Activated naive CD8-positive, alpha-beta T cell treated with anti-CD3 and anti-CD28 coated beads, Interleukin-2, amount 50 U/mL, for 16 hours (primary cell): Measurements from ENCODE around the gene CDK1.
A peak's percentile ranks its signal among the peaks of the same experiment; 100 is the strongest.

ENCODE experiments used
- DNase-seq: peaks from one replicate; pipeline ENCODE4 v3.0.0-alpha.2; 2020; ENCODE audit warnings: low read depth, low spot score

Gene CDK1

DNA sequence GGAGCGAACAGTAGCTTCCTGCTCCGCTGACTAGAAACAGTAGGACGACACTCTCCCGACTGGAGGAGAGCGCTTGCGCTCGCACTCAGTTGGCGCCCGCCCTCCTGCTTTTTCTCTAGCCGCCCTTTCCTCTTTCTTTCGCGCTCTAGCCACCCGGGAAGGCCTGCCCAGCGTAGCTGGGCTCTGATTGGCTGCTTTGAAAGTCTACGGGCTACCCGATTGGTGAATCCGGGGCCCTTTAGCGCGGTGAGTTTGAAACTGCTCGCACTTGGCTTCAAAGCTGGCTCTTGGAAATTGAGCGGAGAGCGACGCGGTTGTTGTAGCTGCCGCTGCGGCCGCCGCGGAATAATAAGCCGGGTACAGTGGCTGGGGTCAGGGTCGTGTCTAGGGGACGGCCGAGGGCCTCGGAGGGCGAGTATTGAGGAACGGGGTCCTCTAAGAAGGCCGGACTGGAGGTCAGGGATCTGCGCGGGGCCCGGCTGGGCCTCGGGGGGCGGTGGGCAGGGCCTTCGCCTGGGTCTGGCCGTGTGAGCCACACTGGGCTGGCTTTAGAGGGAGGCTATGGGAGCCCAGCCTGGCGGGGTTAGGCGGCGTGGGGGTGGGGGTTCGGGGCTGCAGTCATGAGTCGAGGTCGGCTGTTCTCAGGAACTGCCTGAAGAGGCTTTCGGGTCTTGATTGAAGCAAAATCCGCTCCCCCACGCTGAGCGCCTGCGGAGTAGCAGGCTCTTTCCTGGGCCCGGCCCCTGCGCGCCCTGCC lies at the start of gene CDK1:
CDK1 (plus strand) TSS at position 265 of the 757 bp plus-strand sequence. CDS start 1,688 bp downstream, outside the sequence.
- DNase-seq, result peak; percentile 86

DNA sequence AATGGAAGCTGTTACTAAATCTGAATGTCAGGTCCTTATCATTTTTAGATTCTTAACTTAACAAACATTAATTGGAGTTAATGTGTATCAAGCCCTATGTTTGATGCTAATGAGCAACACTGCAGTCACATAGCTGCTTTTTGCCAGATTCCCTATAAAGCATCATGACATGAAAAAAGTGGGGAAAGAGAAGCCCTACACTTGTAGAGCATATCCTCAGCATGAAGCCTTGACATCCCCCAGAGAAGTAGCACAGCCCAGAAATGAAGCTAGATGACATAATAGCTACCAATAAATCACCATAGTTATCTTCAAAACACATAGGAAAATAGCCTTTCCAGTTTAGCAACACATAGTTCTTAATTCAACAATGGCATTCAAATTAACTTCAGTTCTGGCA lies 49.2 kb upstream of the CDK1 start:
- no peak for DNase-seq

DNA sequence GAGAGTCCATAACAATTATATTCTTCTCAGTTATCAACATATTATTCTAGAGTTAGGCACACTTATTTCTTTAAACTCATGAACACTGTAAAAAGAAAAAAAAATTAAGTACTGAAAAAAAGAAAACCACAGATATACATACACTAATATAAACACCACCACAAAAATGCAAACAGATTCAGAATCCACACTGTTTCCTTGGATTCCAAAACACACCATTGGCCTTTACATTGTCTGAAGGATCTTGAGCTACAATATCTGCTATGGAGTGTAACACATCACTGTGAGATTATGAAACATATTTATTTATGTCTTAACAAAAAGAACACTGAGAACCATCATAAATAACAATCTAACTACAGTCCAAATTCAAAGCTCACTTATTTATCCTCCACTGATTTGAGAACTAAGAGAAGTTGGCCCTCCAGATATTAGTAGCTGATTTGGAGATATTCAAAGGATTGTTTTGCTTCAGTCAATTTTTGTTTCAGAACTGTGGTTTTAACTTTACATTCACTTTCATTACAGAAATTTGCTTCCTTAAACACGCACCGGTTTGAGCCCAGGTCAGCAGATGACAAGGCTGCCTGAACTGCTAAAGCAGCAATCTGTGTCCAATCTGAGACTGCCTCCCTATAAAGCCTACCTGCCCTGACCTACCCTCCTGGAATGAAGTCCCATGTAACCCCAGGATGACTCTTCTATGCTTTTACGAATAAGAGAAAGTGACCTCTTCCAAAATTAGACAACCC lies 47.0 kb upstream of the CDK1 start:
- DNase-seq, result no peak

DNA sequence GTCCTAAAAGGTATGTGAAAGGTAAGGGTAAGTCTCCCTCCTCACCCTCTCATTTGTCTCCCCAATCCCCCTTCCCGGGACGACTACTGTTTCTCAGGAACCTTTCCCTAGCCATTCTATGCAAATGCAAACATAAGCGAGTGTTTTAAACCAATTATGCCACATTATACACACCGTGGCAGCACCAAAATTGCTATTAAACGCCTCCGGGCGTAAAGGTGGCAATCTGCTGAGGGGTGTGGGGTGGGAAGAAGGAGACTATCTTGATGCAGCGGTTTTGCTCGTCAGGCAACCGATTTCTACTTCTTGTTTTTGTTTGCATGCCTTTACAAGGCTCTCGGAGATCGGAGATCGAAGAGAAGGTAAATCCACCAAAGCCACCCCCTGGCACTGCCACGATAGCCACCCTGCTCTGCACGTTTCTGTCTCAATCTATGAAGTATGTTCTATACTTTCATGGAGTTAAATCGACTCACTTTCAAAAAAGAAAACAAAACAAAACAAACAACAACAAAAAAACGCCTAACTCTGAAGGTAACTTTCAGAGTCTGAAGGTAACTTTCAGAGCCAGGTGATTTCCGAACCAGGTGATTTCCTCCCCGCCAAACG lies 46.0 kb upstream of the CDK1 start:
- no peak for DNase-seq

DNA sequence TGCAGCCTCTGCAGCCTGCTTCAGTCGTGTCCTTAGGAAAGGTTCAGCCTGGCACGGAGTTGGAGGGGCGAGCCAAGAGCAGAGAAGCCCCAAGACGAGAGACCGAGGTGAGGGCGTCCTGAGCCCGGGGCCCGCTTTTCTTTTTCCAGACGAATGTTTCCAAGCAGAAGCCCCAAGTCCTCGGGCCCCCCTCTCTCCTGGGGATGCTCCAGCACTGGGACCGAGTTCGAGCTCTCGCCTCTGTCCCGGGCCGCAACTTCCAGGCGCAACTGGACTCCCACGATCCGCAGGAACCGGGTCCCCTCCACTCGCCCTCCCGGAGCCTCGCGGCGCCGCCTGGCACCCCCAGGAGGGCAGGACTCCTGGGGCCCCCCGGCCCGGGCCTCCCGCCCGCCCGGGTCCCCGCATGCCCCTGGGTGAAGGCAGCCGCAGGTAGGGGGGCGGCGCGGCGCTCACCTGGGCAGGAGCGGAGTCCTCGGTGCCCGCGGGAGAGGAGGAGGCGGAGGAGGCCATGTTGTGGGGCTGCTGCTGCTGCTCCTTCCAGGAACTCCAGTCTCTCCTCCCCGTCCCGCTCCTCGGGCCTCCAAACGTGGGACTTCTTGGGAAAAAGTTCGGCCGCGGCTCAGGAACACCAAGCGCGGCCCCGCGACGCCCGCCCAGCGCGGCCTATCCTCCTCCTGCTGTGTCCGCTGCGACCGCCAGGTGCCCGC lies 45.3 kb upstream of the CDK1 start:
- no peak for DNase-seq

DNA sequence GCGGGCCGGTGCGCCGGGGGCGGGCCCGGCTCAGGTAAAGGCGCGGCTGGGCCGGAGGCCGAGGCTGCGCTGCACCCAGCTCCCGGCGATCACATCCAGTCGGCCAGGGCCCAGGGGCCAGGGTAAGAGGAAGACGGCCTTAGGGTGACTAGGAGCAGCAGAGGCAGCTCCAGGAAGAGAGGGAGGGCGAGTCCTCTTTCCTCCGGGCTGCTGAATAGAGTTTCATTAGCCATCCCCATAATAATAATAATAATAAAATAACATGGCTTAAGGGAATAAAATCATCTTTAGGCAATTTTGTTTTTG lies 44.8 kb upstream of the CDK1 start:
- DNase-seq, result no peak

DNA sequence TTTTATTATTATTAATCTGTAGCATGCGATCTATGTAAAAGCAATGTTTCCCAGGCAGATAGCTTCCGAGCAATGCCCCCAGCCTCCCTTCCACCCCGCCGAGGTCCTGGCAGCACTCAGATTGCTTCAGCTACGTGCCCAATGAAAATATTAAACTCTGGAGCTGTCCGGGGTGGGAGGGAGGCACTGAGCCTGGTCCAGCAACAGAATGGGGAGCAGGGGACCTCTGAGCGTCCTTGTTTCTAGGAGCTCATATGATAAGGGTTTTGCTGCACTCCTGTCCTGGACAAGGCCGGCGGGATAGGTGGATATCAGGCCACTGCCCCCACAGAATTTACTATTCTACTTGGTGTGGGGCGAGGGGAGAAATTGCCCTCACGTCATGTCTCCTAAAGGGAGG lies 44.5 kb upstream of the CDK1 start:
- DNase-seq, result no peak

DNA sequence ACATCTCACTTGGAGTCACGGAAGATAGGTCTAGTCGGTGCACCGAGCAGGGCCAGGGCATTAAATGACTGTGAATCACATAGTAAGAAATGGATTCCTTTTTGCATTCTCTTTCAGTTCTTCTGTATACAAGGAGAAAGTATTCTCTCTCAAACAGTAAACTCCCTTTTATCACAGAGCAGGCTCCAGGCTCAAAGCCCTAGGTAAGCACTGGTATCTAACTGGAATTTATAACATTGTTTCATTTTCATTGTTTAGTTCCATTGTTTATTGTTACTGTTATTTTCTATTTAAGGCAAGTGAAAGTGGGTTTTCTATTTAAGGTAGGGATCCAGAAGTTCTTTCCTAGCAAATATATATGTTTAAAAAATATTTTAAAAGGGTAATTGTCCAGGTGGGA lies 44.1 kb upstream of the CDK1 start:
- DNase-seq, result no peak

DNA sequence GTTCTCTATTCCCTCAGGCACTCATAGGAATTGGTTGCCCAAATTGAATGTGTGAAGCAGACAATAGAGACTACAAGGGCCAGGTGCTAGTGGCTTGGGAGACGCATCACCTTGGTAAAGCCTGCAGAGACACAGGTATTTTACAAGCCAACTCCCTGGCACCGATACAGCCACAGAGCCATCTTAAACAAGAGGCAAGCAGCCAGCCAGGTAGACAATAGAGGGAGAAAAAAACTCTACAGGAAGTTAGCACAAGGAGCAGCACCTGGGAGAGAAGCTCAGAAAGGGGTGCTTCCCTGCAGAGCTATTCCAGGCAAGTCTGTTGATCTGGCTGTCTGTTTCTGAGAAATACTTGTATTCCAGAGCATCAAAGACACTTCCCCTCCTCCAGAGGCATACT lies 43.0 kb upstream of the CDK1 start:
- no peak for DNase-seq

DNA sequence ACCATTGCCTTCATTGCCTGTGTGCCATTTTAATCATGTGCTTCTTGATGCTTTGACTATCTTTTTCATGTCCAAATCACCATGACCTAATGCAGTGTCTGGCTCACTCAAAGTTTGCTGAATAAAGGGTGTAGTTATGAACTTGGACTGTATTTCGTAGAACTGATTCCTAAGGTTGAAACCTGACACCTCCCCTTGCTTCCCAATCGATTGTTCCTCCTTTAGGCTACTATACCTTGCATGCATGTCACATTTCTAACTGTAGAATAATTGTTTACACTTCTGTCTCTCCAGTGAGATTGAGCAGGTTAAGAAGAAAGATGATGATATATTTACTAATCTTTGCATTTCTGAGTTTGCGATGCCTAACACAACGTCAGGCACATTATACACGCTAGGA lies 41.0 kb upstream of the CDK1 start:
- no peak for DNase-seq

DNA sequence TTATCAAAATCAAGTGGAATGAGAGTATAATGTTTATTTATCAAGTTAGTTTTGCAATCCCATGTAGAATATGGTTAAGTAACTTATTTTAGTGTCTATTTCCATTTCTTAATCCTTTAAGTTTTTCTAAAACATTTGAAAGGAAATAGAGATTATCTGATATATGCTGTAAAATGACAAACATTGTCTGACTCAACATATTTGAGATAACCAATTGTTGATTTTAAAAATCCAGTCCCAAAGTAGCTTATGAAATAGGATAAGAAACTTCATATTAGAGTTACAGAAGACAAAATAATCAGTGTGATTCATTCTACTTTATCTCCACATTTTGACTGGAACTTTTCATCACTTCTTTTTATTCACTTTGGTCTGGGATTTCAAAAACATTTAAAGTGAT lies 38.7 kb upstream of the CDK1 start:
- DNase-seq, result no peak

DNA sequence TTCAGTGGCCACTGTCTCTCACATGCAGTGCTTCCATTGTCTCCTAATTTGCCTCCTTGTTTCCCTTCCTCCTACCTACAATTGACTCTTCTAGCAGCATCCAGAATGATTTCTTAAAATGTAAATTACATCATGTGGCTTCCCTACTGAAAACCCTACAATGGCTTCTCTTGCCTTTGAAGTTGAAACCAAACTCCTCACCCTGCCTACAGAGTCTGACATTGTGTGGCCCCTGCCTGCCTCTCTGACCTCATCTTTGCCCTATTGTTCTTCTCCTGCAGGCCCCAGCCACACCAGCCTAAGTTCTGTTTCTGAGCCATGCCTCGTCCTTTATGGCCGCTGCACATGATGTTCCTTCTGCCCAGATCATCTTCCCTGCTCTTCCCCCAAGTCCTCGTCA lies 35.8 kb upstream of the CDK1 start:
- no peak for DNase-seq

DNA sequence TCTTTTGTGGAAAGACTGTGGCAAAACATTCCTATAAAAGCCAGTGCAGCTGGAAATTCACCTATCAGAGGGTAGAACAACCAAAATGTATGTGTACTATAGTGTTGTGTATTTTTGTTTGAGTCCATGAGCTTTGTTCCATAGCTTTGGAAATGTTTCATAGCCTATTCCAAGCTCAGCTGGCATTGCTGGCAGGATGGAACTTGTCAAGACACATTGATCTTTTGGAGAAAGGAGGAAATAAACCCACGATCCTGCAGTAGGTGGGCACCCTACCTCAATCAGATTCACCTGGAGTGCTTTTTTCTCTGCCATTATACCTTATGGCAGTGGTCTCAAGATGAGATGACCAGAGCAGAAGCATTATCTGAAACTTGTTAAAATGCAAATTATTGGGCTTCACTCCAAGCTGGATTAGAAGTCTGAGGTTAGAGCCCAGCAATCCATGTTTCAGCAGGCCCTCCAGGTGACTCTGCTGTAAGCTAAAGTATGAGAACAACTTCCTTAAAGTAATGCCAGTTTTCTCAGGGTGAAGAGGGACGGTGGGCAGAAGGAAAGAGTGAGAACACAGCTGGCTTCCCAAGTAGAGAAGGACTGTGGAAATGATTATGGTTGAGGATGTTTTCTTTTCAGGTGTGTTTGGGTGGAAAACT lies 30.3 kb upstream of the CDK1 start:
- DNase-seq, result no peak

DNA sequence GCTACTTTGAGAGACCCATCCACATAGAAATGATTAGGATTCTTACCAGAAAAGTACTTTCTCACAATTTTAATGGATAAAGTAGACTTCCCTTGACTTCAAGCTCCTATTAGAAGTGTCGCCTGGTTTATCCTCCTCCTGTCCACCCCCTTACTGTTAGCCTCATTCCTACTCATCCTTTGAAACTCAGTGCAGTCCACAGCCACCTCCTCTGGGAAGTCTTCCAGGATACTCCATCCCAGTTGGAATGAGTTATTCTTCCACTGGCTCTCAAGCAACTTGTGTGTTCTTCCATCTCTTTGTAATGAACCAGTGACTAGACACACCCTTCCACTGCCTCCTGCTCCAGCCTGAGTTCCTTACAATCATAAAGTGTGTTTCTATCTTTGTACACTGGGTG lies 25.1 kb upstream of the CDK1 start:
- DNase-seq, result no peak

DNA sequence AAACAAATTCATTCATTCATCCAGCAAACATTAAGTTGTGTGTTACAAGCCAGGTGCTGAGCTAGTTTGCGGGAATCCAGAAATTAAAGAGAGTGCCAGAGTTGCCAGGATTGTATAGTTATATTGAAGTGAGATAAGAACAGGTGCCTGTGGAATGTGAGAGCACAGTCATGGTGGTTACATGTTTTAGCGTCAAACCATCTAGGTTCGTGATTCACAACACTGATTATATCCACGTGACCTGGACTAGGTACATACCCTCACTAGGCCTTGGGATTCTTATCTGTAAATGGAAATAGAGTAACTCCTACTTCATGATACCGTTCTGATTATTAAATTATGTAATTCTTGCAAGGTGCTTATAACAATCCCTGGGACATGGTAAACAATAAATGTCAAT lies 24.5 kb upstream of the CDK1 start:
- DNase-seq, result no peak

DNA sequence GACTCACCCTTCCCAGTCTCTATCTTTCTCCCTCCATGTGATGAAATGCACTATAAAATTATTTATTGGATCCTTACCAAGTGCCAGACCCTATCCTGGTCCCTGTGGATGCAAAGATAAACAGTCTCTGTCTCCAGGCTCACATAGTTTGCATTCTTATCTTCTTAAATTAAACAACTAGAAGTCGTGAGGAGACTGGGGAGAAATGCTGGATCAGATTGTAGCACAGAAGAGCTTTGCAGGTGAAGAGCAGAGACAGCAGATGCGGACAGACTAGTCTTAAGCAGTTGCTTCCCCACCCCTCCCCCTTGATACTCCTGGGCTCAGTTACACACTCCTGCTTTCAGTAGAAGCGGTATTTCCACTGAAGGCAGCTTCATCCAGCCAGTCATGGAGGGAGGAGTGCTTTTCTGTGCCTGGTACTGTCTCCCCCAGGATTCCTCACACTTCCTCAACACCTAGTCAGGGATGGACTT lies 20.8 kb upstream of the CDK1 start:
- DNase-seq, result no peak

DNA sequence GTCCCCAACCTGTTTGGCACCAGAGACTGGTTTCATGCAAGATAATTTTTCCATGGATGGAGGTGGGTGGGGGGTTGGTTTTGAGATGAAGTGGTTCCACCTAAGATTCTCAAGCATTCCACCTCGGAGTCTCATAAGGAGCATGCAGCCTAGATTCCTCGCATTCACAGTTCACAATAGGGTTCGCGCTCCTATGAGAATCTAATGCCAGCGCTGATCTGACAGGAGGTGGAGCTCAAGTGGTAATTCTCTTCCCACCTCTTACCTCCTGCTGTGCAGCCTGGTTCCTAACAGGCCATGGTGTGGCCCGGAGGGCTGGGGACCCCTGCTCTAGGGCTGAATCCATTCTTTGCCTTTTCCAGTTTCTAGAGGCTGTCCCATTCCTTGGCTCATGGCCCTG lies 19.1 kb upstream of the CDK1 start:
- no peak for DNase-seq

DNA sequence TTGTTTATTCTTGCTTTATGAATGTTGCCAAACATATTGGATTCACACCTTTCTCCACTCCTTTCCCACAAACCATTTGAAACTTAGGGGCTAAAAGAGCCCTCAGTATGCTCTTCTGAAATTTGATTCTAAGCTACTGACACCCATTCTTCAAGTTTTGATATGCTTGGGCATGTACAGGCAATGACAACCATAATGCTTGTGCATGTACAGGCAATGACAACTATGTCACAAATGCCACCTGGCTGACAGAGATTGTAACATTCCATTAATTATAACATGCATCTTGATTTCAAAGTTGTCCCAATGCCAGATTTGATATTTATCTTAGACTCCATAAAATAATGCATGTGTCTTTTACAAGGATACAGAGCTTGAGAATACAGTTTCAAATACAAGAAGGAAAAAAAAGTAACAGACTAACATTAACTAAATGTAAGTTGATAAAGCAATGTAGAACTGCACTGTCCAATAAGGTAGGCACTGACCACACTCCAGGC lies 17.5 kb upstream of the CDK1 start:
- DNase-seq, result no peak

DNA sequence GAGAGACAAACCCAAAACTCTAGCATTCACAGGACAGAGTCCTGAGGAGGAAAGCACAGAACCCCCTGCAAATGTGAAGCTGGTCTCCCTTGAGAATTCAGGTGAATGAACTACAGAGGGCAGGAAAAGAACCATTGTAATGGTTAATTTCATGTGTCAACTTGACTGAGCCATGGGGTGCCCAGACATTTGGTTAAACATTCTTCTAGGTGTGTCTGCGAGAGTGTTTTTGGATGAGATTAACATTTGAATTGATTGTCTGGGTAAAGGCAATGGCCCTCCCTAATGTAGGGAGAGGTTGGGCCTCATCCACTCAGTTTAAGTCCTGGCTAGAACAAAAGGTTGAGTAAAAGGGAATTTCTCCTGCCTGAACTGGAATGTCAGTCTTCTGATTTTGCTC lies 15.7 kb upstream of the CDK1 start:
- no peak for DNase-seq

DNA sequence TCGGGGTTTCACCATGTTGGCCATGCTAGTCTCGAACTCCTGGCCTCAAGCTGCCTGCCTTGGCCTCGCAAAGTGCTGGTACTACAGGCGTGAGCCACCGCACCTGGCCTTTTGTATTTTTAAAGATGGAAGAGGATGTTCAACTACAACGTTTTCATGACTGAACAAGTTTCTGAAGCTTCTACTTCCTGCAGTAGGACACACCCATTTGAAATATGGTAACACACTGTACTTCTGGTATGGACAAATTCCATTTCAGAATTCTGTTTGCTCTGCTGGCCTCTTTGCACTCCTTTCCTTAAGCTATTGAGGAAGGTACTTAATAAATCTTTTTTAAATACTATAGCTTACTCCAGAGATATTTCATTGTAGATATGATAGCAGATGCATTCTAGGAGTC lies 10.9 kb upstream of the CDK1 start:
- no peak for DNase-seq

DNA sequence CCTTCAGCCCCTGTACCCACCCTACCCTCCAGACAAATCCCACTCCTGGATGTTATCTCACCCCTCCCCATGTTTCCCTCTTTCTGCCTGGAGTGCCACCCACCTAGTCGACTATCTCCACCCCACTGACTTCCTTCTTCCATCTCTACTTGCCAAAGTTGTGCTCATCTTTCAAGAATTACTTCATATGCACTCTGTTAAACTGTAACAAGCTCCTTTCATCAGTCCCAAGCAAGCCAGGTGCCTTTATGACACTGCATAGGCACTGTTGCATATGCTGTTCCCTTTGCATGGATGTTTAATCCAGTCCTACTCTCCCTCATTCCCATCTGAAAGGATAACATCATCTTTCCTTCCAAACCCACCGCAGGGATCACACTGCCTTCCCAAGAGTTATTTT lies 8.9 kb upstream of the CDK1 start:
- no peak for DNase-seq
